Mesenchymal stem cell (in vitro differentiated cells and primary cell): Measurements from ENCODE around the gene NCOA7.
"Not testable (repeated sequence)": the region's sequence is repeated elsewhere in the genome, so short reads cannot be mapped to it uniquely, and the experiment has no call there.

Experiments
- DNase-seq: peaks from one replicate; pipeline ENCODE4 v3.0.0-alpha.2; 2013
- H2AFZ ChIP-seq: one replicate; pipeline ENCODE4 v1.6.1; 2013; ENCODE audit warnings: low read depth, mild to moderate bottlenecking, control low read depth, inconsistent platforms, low read length, moderate library complexity
- H2AK5ac ChIP-seq: 2 replicates; pipeline ENCODE4 v1.6.1; 2013; ENCODE audit warnings: low read length, moderate library complexity, mild to moderate bottlenecking, inconsistent platforms; ENCODE audit not compliant: severe bottlenecking
- H2BK120ac ChIP-seq: one replicate; pipeline ENCODE4 v1.6.1; 2013; ENCODE audit warnings: low read depth, mild to moderate bottlenecking, inconsistent platforms, low read length, moderate library complexity
- H2BK12ac ChIP-seq, 2 experiments: one replicate each; pipeline ENCODE4 v1.6.1; 2013; ENCODE audit warnings: inconsistent platforms in 2 of 2, low read length in 2 of 2, mild to moderate bottlenecking in 2 of 2, moderate library complexity in 2 of 2, control low read depth in 1 of 2
- H2BK15ac ChIP-seq: one replicate; pipeline ENCODE4 v1.6.1; 2013; ENCODE audit warnings: mild to moderate bottlenecking, low read depth, inconsistent platforms; ENCODE audit not compliant: poor library complexity, severe bottlenecking
- H2BK5ac ChIP-seq: 2 replicates; pipeline ENCODE4 v1.6.1; 2013; ENCODE audit warnings: low read depth, mild to moderate bottlenecking, low read length, control low read depth, inconsistent platforms; ENCODE audit not compliant: poor library complexity, severe bottlenecking
- H3K14ac ChIP-seq, 2 experiments: one replicate each; pipeline ENCODE4 v1.6.1; 2013; ENCODE audit warnings: inconsistent platforms in 2 of 2, low read length in 2 of 2, control low read depth in 1 of 2, mild to moderate bottlenecking in 1 of 2, moderate library complexity in 1 of 2
- H3K18ac ChIP-seq, 2 experiments: one replicate each; pipeline ENCODE4 v1.6.1; 2013; ENCODE audit warnings: inconsistent platforms in 2 of 2, low read length in 2 of 2, control low read depth in 1 of 2, low read depth in 1 of 2, mild to moderate bottlenecking in 1 of 2
- H3K23ac ChIP-seq, 2 experiments: one replicate each; pipeline ENCODE4 v1.6.1; 2013; ENCODE audit warnings: inconsistent platforms in 2 of 2, low read length in 2 of 2, mild to moderate bottlenecking in 2 of 2, moderate library complexity in 2 of 2, control low read depth in 1 of 2
- H3K27ac ChIP-seq: 2 replicates; pipeline ENCODE4 v1.5.1; 2013; ENCODE audit warnings: mild to moderate bottlenecking, moderate library complexity, low read length, control low read depth, inconsistent platforms; ENCODE audit not compliant: poor library complexity, severe bottlenecking
- H3K27me3 ChIP-seq, 2 experiments: 2 replicates each; pipeline versions ENCODE4 v1.6.1 to v1.7.0; 2013; ENCODE audit warnings: low read length in 2 of 2, mild to moderate bottlenecking in 2 of 2, moderate library complexity in 2 of 2, control low read depth in 1 of 2, inconsistent platforms in 1 of 2; ENCODE audit not compliant: control insufficient read depth in 1 of 2, insufficient read depth in 1 of 2
- H3K36me3 ChIP-seq, 2 experiments: 2 replicates each; pipeline versions ENCODE4 v1.6.1 to v1.7.0; 2013; ENCODE audit warnings: low read length in 2 of 2, control low read depth in 1 of 2, inconsistent platforms in 1 of 2, low read depth in 1 of 2, mild to moderate bottlenecking in 1 of 2; ENCODE audit not compliant: insufficient read depth in 2 of 2, control insufficient read depth in 1 of 2
- H3K4ac ChIP-seq, 2 experiments: one replicate each; pipeline ENCODE4 v1.6.1; 2013; ENCODE audit warnings: inconsistent platforms in 2 of 2, low read length in 2 of 2, mild to moderate bottlenecking in 2 of 2, moderate library complexity in 2 of 2, control low read depth in 1 of 2, low read depth in 1 of 2
- H3K4me1 ChIP-seq: 2 replicates; pipeline ENCODE4 v1.6.1; 2013; ENCODE audit warnings: low read depth, low read length, control low read depth; ENCODE audit not compliant: control insufficient read depth, insufficient read depth
- H3K4me2 ChIP-seq: 2 replicates; pipeline ENCODE4 v1.6.1; 2013; ENCODE audit warnings: low read length, mild to moderate bottlenecking, inconsistent platforms; ENCODE audit not compliant: poor library complexity, severe bottlenecking
- H3K4me3 ChIP-seq, 2 experiments: 2 replicates each; pipeline versions ENCODE4 v1.5.1 to v1.7.0; 2013; ENCODE audit warnings: low read length in 2 of 2, mild to moderate bottlenecking in 2 of 2, control low read depth in 1 of 2, low read depth in 1 of 2; ENCODE audit not compliant: insufficient read depth in 1 of 2
- H3K79me1 ChIP-seq: replicated peaks from 2 replicates; pipeline ENCODE4 v1.6.1; 2013; ENCODE audit warnings: mild to moderate bottlenecking, control low read depth, low read length, inconsistent platforms; ENCODE audit not compliant: poor library complexity, severe bottlenecking
- H3K9ac ChIP-seq: 2 replicates; pipeline ENCODE4 v1.7.0; 2013; ENCODE audit warnings: mild to moderate bottlenecking, low read length, moderate library complexity
- H3K9me3 ChIP-seq: 2 replicates; pipeline ENCODE4 v1.7.0; 2013; ENCODE audit warnings: mild to moderate bottlenecking, low read length; ENCODE audit not compliant: control insufficient read depth
- H4K8ac ChIP-seq: one replicate; pipeline ENCODE4 v1.6.1; 2013; ENCODE audit warnings: inconsistent platforms, mild to moderate bottlenecking, low read length, moderate library complexity
- H4K91ac ChIP-seq: one replicate; pipeline ENCODE4 v1.6.1; 2013; ENCODE audit warnings: mild to moderate bottlenecking, low read length, inconsistent platforms
- WGBS: methylation state at CpG from one replicate; pipeline ENCODE4 v1.1.7; 2013; ENCODE audit warnings: mixed read lengths; 5-methylcytosine and 5-hydroxymethylcytosine counted together

NCOA7 gene

DNA sequence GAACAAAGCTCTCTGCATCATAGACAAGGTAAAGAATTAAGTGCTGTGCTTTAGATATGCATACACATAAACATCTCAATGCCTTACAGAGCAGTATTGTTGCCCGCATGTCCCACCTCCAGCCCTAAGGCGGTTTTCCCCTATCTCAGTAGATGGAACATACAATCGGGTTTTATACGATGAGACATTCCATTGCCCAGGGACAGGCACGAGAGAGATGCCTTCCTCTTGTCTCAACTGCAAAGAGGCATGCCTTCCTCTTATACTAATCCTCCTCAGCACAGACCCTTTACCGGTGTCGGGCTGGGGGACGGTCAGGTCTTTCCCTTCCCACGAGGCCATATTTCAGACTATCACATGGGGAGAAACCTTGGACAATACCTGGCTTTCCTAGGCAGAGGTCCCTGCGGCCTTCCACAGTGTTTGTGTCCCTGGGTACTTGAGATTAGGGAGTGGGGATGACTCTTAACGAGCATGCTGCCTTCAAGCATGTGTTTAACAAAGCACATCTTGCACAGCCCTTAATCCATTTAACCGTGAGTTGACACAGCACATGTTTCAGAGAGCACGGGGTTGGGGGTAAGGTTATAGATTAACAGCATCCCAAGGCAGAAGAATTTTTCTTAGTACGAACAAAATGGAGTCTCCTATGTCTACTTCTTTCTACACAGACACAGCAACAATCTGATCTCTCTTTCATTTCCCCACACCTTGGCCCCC lies 14.5 kb upstream of the NCOA7 start:
- H3K14ac ChIP-seq, H2BK15ac ChIP-seq, H4K91ac ChIP-seq, H3K79me1 ChIP-seq, H3K4ac ChIP-seq, H3K27ac ChIP-seq, H3K9me3 ChIP-seq, H3K9ac ChIP-seq, H2BK12ac ChIP-seq, H2AK5ac ChIP-seq, H2BK120ac ChIP-seq, H4K8ac ChIP-seq, H3K36me3 ChIP-seq, H3K4me1 ChIP-seq, H3K23ac ChIP-seq, H3K18ac ChIP-seq, H2AFZ ChIP-seq, H2BK5ac ChIP-seq, H3K4me3 ChIP-seq, H3K27me3 ChIP-seq, DNase-seq: not testable (repeated sequence)
- peak overlapping the region; percentile 65 for H3K4me2 ChIP-seq
- 74% methylated on average over 11 of the region's 14 CpGs for WGBS

DNA sequence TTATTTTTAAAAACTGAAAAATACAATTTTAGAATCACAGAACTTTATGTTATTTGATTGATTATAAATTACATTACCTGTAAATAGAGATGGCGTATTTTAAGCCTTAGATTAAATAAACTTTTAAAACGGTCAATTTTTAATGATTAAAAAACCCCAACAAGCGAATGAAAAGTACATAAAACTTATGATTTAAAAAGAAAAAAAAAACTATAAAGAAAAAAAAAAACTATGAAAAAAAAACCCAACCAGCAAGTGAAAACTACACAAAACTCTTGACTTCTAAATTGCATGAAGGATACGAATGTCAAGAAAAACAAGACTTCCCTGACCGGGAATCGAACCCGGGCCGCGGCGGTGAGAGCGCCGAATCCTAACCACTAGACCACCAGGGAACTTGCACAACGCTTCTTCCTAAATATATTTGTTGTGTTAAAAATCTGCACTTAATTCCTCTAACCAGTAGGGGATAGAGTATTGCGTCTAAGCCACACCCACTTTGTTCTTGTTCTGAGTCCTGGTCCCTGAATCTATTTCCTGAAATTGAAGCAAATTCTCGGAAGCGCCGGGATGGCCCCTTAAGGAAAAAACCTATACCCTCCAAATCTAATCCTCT lies 10.7 kb upstream of the NCOA7 start:
- Histone ChIP-seq H2BK5ac (no peak overlapping the region), H3K18ac (no peak overlapping the region), H3K9me3 (no peaks in the 10 kb centered on the region), H3K27ac (peak overlapping the region; percentile 83), H3K4me1 (peaks cover 2% of the 10 kb centered on the region), H3K23ac (no peak overlapping the region), H2AFZ (no peak overlapping the region), H3K27me3 (no peaks in the 10 kb centered on the region), H4K8ac (no peak overlapping the region), H3K4me3 (peak overlapping the region in 1 of 2 experiments; percentile 84), H3K4me2 (no peak overlapping the region), H3K4ac (no peak overlapping the region), H3K36me3 (no peaks in the 10 kb centered on the region), H3K9ac (peak overlapping the region; percentile 96), H2BK12ac (no peak overlapping the region), H3K79me1 (peaks cover 4% of the 10 kb centered on the region), H2BK120ac (no peak overlapping the region), H2BK15ac (no peak overlapping the region), H2AK5ac (no peak overlapping the region), H4K91ac (no peak overlapping the region), H3K14ac (no peak overlapping the region)
- DNase-seq = peak; percentile 96
- 0% methylated on average over 13 of the region's 17 CpGs for WGBS

DNA sequence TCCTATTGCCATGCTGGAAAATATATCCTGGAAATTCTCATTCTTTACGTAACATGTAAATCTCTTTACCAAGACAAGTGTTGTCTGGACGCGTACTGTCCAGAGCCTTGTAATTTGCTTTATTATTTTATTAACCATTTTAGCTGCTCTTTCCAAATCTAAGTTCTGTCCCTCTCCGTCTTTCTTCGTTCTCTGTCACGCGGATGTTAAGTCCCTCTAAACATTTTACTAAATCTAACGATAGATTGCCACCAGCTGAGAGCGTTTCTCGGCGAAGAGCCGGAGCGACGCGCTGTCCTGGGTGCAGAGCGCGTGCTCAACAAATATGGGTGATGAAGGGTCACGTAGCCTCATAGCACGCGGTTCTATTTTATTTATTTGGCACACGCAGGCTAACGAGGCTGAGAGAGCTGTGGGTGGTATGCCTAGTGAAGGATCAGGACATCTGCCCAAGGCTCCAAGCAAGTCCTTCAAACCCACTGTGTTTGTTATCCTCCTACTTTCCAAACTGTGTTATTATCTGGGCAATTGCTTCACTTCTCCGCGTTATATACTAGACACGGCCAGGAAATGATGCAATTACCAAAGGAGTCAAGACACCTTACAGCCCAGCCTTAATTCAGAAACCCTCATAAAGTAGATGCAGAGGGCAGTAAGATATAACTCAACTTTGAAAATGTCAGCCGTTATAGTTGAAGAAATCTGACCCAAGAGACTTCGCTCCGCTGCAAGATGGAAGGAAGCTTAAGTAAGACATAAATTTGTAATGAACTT lies 10.0 kb upstream of the NCOA7 start:
- under 1% methylated on average over 26 of the region's 28 CpGs for WGBS
- peak overlapping the region; percentile 48 for H2AFZ ChIP-seq

DNA sequence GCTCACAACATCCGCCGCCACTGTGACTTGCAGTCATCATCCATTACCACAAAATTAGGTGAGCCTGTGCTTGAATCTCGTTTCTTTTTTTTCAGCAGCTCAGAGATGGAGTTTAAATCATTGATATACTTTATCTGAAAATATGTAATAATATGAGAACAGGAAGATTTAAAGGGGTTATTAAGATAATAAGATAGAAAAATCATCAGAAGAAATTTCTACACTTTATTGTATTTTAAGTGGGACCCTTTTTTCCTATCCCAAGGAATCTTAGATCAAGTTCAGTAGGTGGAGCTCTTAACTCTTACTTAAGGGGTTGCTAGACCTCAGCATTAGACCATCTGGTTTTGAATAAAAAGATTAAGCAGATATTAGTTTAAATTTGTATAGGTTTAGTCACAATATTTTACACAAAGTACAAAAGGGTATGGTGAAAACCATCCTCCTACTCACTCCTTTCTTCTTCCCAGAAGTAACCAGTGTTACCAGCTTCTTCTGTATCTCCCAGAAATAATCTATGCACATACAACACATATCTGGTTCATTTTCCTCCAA lies 9.4 kb upstream of the NCOA7 start:
- H2BK120ac ChIP-seq = no peak overlapping the region
- H3K79me1 ChIP-seq = peaks cover 4% of the 10 kb centered on the region
- no peak overlapping the region for H2BK15ac ChIP-seq
- H2BK12ac ChIP-seq = no peak overlapping the region
- H4K8ac ChIP-seq = no peak overlapping the region
- peak overlapping the region; percentile 83 for H3K27ac ChIP-seq
- H3K36me3 ChIP-seq = no peaks in the 10 kb centered on the region
- no peak overlapping the region for H3K18ac ChIP-seq
- no peak overlapping the region for H3K14ac ChIP-seq
- H2AK5ac ChIP-seq = no peak overlapping the region
- no peaks in the 10 kb centered on the region for H3K4me1 ChIP-seq
- H3K23ac ChIP-seq = no peak overlapping the region
- H3K4ac ChIP-seq = no peak overlapping the region
- H3K4me2 ChIP-seq = peak overlapping the region; percentile 73
- H3K9ac ChIP-seq = peak overlapping the region; percentile 96
- no CpG with 5 or more reads among the region's 3 CpGs for WGBS
- H3K9me3 ChIP-seq = no peaks in the 10 kb centered on the region
- no peak overlapping the region for H2BK5ac ChIP-seq
- no peak for DNase-seq
- peak overlapping the region in 1 of 2 experiments; percentile 84 for H3K4me3 ChIP-seq
- H3K27me3 ChIP-seq = no peaks in the 10 kb centered on the region
- no peak overlapping the region for H4K91ac ChIP-seq
- peak overlapping the region; percentile 48 for H2AFZ ChIP-seq

More for the DNA sequence above, 10.0 kb upstream of the NCOA7 start:
- Histone ChIP-seq H2BK120ac (no peak overlapping the region), H3K27me3 (no peaks in the 10 kb centered on the region), H2BK15ac (no peak overlapping the region), H3K79me1 (peaks cover 4% of the 10 kb centered on the region), H2BK5ac (no peak overlapping the region), H3K36me3 (no peaks in the 10 kb centered on the region), H3K14ac (no peak overlapping the region), H3K27ac (peak overlapping the region; percentile 83), H2BK12ac (no peak overlapping the region), H4K8ac (no peak overlapping the region), H3K4ac (peak overlapping the region in 1 of 2 experiments; percentile 25), H4K91ac (no peak overlapping the region), H3K4me3 (peak overlapping the region; percentile 51 to 84), H2AK5ac (no peak overlapping the region), H3K23ac (no peak overlapping the region), H3K9ac (peak overlapping the region; percentile 96), H3K4me2 (peak overlapping the region; percentile 73), H3K9me3 (no peaks in the 10 kb centered on the region), H3K4me1 (no peaks in the 10 kb centered on the region), H3K18ac (peak overlapping the region in 1 of 2 experiments; percentile 35)
- DNase-seq = peak; percentile 85
